GM18519 (cell line): ENCODE results near the gene CCR5AS.
"Not testable (repeated sequence)": the region's sequence is repeated elsewhere in the genome, so short reads cannot be mapped to it uniquely, and the experiment has no call there.

Experiments
- ATAC-seq: cut with Tn5 transposase; IDR thresholded peaks from one replicate; pipeline ENCODE4 v1.9.1; 2021; ENCODE audit warnings: mild to moderate bottlenecking, moderate library complexity; ENCODE audit not compliant: unreplicated experiment, low FRiP score

CCR5AS gene

DNA sequence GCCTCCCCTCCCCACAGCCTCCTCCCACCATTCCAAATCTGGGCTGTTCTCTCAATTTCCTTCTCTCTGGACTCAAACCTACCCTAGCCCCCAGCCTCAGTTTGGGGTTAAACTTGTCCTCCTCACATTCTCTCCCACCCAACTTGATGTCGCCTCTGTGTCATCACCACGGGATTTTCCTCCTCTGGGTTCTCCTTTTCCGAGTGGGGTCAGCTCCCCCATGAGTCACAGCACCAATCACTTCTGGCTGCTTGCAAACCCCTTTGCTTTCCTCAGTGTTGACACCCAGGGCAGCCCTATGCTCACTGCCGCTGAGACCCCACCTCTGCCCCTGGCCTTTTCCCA is 451 bp downstream of the CCR5AS start:
- no peak for ATAC-seq

DNA sequence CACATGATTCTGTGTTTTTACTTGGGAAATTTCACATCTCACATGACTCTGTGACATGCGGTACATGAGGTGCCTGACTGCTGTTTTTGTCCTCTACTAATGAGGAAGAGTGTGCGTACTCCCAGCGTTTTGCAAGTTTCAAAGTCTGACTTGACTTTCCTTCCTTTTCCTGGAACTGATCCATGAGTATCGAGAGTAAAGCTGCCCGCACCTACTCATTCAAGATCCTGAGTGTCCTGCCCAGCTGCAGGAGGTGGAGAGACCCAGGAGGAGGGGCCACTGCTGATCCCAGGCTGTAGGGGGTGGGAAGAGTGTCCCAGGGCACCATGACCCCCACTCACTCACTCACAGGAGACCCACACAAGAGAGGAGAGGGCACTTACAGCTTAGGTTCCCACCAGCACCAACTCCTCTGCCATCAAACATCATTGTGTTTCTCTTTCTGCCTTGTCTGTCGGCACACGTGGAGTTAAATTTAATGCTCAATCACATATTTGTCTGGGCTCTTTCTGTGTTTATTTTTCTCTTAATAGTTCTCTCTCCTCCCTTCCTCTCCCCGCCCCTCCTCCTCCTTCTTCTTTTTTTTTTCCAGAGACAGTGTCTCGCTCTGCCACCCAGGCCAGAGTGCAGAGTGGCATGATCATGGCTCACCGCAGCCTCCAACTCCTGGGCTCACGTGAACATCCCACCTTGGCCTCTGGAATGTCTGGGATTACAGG is 1.4 kb downstream of the CCR5AS start:
- ATAC-seq, result no peak

DNA sequence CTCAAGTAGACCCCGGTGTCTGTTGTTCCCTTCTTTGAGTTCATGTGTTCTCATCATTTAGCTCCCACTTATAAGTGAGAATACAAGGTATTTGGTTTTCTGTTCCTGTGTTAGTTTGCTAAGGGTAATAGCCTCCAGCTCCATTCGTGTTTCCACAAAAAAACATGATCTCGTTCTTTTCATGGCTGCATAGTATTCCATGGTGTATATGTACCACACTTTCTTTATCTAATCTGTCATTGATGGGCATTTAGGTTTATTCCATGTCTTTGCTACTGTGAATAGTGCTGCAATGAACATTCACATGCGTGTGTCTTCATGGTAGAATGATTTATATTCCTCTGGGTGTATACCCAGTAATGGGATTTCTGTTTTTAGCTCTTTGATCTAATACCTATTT is 4.0 kb downstream of the CCR5AS start:
- ATAC-seq, result not testable (repeated sequence)

DNA sequence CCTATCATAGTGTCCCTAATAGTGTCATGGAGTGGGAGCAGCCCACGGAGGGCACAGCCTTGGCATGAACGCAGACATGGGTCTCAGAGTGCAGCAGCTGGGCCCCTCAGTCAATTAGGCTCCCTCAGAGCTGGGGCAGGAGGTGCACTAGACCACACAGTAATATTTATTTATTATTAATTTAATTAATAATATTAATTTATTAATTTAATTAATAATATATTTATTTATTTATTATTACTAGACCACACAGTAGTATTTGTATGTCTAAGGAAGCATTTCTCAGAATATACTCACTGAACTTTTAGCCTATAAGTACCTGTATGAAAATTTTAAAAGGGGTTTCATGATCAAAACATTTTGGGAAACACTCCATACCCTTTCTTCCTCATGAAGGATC is 5.3 kb downstream of the CCR5AS start:
- ATAC-seq, result no peak

DNA sequence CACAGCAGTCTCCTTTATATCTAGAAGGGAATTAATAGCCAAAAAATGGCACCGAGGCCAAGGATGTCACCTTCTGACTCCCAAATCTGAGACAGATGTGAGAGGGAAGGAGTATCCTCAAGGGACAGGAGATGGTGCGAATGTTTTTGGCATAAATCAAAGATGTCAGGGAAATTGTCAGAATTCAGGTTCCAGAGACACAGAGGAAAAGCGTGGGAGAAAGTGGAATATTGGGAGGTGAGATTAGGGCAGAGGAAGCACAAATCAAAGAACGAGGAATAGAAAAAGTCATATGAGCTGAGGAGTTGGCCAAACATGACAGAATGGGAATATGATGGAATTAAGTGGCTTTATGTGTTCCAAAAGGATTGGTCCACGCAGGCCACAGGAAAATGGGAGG is 6.0 kb downstream of the CCR5AS start:
- ATAC-seq, result no peak

DNA sequence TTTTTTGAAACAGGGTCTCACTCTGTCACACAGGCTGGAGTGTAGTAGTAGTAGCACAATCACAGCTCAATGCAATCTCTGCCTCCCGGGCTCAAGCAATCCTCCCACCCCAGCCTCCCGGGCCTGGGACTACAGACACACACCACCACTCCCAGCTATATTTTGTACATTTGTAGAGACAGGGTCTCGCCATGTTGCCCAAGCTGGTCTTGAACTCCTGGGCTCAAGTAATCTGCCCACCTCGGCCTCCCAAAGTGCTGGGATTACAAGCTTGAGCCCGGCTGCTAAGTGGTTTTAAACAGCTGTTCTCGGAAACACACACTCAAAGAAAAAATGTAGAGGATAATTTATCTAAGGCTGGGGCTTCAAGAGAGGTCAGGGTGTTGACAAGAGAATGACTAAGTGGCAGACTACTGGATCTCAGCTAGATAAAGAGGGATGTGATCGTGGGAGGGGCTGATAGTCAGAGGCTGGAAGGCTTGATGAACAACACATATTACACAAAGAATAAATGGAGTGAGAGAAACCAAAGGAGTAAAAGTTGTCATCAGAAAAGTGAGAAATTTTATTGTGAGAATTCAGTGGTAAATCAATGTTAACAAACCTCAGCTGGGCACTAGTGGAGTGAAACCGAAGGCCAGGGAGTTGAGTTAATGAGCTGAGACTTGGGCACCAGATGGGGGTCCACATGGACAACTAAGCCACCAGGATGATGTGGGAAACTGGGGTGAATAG is 6.7 kb downstream of the CCR5AS start:
- no peak for ATAC-seq

DNA sequence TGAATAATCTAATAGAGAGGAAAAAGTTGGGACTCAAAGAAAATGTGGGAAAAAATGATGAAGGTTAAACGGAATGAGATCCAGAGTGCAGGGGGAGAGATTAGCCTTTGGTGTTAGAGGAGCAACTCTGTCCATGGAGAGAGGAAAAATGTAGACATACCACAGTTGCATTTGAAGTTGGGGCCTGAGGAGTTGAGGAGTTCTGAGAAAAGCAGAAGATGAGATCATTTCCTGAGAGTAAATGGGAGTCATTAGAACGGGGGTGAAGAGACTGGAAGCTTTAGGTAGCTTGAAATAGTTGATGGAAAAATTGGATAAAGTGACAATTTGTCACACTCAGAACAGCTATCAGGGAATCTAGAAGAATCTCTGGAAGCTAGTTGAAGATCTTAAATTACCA is 7.3 kb downstream of the CCR5AS start:
- no peak for ATAC-seq

DNA sequence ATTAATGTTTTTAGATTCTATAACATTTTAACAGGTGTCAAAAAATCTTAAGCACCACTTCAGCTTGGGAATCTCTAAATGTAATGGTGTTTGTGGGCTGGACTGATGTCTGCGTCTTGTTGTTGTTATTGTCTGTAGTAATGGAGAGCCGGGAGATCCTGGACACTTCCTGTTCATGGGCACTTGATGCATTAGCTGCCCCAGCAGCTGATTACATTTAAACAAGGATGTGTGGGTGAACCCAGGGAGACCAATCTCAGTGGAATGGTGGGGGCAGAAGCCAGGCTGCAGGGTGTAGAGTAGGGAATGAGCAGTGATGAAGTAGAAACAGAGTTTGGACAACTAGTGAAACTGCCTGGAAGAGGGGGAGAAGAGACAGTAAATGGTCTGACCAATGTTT is 7.8 kb downstream of the CCR5AS start:
- no peak for ATAC-seq

DNA sequence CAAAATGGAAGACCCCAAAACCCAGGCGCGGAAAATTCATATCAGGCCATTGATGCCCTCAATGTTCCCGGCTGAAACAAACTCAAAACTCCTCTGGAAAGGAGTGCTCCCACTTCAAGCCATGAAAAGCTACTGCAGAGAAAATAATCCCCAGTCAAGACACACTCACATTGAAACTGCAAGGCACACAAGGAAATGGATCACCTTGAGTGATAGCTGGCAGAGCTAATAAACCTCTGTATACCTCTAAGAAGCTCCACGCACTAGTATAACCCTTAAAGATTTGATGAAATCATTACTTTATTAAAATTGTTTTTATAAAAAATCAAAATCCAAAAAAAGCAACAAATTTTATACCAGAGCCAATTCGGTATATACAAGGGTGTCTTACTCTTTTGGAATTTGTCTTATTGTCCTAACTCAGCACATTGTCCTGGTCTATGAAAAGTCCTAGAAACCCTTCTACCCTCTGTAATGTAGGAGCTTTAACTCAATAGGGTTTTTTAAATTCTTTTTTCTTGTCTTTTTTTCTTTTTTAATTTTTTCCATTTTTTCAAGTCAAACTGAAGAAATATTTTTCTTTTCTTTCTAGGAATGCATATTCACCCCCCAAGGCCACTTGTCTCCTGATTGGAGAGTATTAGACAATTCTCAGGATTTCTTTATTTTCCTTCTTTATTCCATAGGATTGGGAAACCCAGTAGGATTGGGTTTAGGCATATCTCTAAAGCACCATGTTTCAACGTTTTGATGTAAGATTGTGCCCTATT is 8.5 kb downstream of the CCR5AS start:
- ATAC-seq, result no peak

DNA sequence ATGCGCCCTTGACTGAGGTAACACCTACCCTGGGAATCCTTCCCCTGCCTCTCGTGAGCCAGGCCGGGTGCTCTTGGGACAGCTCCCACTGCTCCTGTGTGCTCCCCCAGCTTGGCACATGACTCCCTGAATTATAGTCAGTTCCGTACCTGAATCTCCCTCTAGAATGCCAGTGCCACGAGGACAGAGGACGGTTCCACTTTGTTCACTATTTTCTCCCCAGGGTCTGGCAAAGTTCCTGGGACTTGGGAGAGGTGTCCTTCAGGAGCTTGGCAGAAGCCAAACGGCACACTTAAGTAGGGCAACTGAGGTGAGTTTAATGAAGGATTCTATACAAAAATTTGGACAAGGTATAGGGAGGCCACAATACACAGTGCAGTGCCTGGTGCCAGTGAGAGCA is 9.8 kb downstream of the CCR5AS start:
- no peak for ATAC-seq

DNA sequence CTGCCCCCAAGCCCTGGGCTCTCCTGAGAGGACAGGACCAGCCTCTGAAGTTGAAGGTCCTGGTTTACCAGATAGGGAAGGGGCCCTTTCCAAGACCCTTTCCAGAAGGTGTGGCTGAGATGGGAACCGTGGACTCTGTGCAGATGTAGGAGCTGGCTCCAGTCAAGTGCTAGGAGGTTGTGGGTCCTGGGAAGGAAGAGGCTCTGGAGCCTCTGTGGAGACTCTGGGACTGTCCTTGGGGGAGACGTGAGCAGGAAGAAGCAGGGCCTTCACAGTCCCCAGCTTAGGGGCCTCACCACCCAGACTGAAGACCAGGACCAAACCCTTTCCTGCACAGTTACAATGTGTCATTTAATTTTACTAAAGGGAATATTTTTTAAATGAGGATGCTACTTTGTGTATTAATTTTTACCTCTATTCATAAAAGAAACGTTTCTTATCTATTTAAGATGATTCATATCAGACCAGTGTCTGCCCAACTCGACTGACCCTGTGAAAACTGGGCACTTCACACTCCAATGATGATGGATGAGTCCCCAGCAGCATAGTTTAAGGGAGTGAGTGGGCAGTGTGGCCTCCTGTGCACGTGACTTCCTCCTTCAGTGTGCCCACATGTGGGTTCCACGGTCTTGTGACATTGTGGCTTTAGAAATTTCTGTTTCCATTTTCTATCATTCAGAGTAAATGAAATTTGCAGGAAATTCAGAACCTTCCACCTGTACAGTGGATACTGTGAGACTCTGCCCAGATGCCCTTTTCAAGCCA is 10.9 kb downstream of the CCR5AS start:
- ATAC-seq, result no peak

DNA sequence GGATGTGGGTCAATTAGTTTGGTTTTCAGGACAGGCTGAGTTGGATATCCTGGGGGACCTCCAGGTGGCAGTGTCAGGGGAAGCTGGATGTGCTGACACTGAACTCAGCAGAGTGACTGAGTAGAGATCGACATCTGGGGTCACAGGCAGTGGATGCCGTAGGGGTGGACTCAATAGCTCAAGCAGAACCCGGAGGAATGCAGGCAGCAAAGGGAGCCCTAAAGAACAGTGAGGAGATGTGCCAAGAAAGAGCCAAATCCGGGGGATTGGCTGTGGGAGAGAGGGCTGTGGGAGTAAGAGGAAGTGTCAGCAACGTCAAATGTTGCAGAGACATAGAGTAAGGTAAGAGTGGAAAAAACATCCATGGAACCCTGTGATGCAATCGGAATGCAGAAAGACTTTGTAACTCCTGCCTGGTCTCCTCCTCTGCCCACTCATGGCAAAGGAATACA is 11.6 kb downstream of the CCR5AS start:
- ATAC-seq, result no peak

DNA sequence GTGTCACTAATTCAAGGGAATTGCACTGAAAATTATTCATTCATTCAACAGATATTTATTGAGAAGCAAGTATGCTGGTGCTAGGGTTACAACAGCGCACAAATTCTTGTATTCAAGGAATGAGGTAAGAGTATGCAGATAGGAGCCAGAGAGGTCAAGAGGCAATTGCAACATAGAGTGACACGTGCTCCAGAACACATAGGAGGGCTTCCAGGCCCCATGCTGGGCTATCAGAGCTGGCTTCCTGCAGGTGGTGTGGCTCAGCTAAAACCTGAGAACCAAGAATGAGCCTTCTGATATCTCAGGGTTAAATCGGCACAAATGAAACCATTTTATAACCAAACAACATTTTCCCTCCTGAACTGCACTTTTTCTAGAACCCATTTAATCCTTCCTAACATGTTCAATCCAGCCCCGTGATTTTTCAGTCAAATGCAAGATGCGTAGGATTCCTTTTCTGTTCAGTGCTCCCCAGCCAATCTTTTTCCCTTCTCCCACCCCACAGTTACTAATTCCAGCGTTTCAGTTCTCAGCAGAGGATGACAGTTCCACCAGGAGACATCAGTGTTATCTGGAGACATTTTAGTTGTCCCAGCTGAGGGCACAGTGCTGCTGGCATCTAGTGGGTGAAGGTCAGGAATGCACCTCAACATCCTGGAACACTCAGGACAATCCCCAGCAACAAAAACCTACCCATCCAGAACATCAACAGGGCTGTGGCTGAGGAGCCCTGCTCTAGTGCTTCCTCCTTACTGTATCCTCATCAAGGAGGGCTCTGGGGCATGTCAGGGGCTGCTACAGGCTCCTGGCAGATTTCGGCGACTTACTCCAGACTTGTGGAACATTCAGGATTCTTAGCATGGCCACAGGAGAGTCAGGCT is 13.1 kb downstream of the CCR5AS start:
- ATAC-seq, result no peak

DNA sequence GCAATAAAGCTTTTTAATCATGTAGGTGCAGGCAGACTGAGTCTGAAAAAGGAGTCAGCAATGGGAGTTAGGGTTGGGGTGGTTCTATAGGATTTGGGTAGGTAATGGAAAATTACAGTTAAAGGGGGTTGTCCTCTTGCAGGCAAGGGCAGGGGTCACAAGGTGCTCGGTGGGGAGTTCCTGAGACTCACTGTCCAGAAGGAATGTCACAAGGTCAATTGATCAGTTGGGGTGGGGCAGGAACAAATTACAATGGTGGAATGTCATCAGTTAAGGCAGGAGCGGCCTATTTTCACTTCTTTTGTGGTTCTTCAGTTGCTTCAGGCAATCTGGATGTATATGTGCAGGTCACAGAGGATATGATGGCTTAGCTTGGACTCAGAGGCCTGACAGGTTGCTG is 13.9 kb downstream of the CCR5AS start:
- ATAC-seq, result no peak

DNA sequence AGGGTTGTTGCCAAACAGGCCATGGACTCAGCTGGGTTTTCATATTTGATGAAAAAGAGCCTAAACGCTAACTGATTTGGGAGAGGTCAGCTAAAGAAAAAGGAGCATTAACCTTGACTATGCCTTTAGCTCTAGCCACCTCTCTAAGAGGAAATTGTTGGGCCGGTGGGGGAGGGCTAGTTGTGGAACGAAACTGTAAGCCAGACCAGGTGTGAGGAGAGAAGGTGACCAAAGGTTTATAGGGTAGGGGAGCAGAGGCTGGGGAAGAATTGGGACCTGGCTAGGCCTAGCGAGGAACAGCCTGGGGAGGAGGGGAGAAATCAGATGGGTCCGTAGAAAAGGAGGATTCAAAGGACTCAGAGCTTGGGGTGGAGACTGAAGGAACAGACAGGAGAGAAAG is 15.3 kb downstream of the CCR5AS start:
- not testable (repeated sequence) for ATAC-seq

DNA sequence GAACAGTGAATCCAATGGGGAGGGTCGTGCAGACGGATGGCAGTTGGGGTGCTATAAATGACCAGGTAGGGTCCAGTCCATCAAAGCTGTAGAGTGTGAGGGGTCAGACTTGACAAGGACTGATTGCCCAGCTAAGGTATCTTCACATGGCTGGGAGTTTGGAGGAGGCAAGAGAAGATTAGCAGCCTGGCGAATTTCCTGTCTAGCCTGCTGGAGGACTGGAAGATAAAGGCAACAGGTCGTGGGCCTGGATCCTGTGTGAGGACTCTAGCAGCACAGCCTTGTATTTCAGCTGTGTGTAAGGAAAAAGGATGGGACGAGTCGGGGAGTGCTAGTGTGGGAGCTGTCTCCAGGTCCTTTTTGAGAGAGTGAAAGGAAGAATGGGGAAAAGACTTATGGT is 17.6 kb downstream of the CCR5AS start:
- ATAC-seq, result no peak

DNA sequence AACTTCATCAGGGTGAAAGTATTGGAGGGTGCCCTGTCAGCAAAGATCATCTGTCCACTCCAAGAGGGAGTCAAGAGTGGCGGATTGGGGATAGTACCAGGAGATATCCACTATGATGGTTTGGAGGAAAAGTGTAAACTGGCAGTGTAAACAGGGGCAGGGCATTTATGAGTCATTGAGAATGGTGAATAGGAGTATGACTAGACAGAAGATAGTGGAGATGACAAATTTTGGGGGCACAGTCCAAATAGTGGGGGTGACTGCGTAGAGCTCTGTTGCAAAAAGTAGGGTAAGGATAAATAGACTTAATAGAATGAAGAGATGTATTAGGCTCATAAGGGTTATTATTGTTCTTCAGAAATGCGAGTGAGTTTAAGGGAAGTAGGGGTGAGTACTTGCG is 18.0 kb downstream of the CCR5AS start:
- not testable (repeated sequence) for ATAC-seq

DNA sequence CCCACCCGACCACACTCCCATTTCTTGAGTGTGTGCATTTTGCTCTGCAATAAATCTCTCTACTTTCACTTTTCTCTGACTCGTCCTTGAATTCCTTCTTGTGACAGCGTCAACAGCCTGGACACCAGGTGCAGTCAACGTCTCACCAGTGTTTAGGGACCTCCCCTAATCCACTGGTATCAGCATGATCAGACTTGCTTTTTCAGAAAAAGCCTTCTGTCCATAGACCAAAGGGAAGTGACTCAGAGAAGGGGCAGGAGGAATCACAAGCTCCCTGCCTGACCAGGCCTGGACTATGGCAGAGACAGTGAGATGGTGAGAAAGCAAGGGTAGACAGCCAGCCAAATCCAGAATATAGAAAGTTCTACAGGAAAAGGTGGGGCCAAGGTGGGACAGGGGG is 20.7 kb downstream of the CCR5AS start:
- ATAC-seq, result no peak

DNA sequence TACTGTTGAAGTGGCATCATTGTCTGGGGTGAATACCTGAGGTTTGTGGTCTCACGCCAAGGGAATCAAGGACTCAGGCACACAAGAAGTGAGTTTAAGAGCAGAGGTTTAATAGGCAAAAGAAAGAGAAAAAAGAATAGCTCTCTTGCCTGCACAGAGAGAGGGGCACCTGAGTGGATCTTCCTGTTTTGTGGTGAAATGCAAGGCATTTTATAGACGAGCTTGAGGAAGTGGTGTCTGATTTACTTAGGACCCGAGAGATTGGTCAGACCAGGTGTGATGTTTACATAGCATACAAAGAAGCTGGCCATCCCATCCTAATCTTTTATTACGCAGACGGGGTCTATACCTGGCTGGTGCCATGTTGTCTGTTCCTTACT is 22.9 kb downstream of the CCR5AS start:
- no peak for ATAC-seq
